ENCODE data around the gene B4GALNT1.
"Not testable (repeated sequence)": the region's sequence is repeated elsewhere in the genome, so short reads cannot be mapped to it uniquely, and the experiment has no call there.

Gene B4GALNT1

GRCh38 chr12:57620936-57621496 is 12.0 kb downstream of the B4GALNT1 start:
- DNase-seq (ENCODE audit: low read depth) = no peak

GRCh38 chr12:57620245-57620935 is 12.6 kb downstream of the B4GALNT1 start:
- no peak for DNase-seq (ENCODE audit: low read depth)

GRCh38 chr12:57619434-57620244 is 13.4 kb downstream of the B4GALNT1 start:
- DNase-seq (ENCODE audit: low read depth) = no peak

- no peak for DNase-seq (ENCODE audit: low read depth)
Observed at GRCh38 chr12:57618966-57619433, 14.0 kb downstream of the B4GALNT1 start.

GRCh38 chr12:57618431-57618830 is 14.6 kb downstream of the B4GALNT1 start:
- not testable (repeated sequence) for DNase-seq (ENCODE audit: low read depth)

GRCh38 chr12:57617942-57618341 is 15.1 kb downstream of the B4GALNT1 start:
- DNase-seq (ENCODE audit: low read depth) = no peak

- no peak for DNase-seq (ENCODE audit: low read depth)
Observed at GRCh38 chr12:57616383-57617101, 16.5 kb downstream of the B4GALNT1 start.

GRCh38 chr12:57615637-57616036 is 17.4 kb downstream of the B4GALNT1 start:
- DNase-seq (ENCODE audit: low read depth) = no peak

- DNase-seq (ENCODE audit: low read depth) = no peak
Observed at GRCh38 chr12:57614948-57615500, 18.0 kb downstream of the B4GALNT1 start.

GRCh38 chr12:57614178-57614947 is 18.6 kb downstream of the B4GALNT1 start:
- no peak for DNase-seq (ENCODE audit: low read depth)

- DNase-seq (ENCODE audit: low read depth) = no peak
Observed at GRCh38 chr12:57613427-57614109, 19.4 kb downstream of the B4GALNT1 start.

GRCh38 chr12:57612711-57613426 is 20.1 kb downstream of the B4GALNT1 start:
- DNase-seq (ENCODE audit: low read depth) = no peak

- DNase-seq (ENCODE audit: low read depth) = no peak
Observed at GRCh38 chr12:57611827-57612710, 20.9 kb downstream of the B4GALNT1 start.

GRCh38 chr12:57611108-57611826 is 21.7 kb downstream of the B4GALNT1 start, which contains the start of gene ARHGEF25:
Gene ARHGEF25, plus strand, starts transcription at chr12:57611435. Its CDS starts 460 bp downstream, at chr12:57611895.
- no peak for DNase-seq (ENCODE audit: low read depth)

- no peak for DNase-seq (ENCODE audit: low read depth)
Observed at GRCh38 chr12:57610554-57611107, 22.4 kb downstream of the B4GALNT1 start.

- DNase-seq (ENCODE audit: low read depth) = no peak
Observed at GRCh38 chr12:57609781-57610553, 23.0 kb downstream of the B4GALNT1 start.

All from GM04504 (cell line).